NCI-H345 (cell line): Measurements from ENCODE around the gene ITGA6.
A peak's percentile ranks its signal among the peaks of the same experiment; 100 is the strongest.

Source experiments
- DNase-seq: peaks from one replicate; lab custom pipeline; 2025; lab: John Stamatoyannopoulos, UW

Gene ITGA6

DNA sequence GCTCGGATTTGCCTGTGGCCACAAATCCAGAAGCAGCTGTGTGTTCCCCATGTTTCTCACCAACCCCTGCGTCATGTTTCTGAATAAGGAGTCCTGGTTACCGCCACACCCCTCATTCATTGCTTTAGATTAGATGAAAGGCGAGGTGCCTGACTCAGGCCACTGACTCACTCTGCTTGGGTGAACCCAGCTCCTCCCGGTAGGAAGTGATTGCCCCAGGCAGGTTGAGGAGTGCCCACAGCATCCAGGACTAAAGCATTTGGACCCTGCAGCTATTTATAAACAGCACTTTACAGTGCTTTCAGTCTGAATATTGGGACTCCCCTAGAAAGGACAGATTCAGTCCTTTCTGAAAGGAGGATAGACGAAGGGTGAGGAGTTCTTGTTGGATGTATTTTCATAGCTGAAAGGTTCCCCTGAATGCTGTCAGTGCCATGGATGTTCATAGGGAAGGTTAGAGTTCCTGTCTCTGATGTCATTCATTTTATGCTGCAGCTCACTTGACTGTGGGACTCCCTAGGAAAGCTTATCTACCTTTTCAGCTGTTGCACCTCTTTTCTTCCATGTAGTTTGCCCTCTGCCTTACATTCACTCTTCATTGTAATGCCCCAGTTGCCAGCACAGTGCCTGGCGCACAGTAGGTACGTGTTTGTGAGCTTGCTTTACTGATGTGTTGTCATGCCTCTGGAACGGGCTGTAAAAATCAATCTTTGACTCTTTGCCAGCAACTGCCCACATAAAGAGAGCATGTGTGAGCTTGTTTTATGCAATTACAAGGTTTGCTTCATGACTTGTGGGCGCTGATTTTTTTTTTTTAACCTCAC is 14.9 kb downstream of the ITGA6 start:
- peak; percentile 26 for DNase-seq

DNA sequence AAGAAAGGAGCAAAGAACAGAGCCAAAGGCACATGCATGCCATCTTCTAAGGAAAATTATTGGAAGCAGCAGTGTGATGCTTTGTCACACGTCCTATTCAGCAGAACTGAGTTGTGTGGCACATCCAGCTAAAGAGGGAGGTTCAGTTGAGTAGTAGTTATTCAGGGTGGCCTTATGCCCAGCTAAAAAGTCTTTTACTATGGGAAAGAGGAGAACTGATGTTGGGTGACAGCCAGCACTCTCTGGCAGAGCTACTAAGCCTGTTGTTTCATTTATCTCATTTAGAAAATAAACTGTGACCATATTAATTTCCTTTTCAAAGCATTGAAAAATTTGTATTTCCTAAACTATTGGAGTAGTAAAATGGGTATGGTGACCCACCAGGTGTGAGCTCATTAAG is 18.5 kb downstream of the ITGA6 start:
- DNase-seq, result no peak

DNA sequence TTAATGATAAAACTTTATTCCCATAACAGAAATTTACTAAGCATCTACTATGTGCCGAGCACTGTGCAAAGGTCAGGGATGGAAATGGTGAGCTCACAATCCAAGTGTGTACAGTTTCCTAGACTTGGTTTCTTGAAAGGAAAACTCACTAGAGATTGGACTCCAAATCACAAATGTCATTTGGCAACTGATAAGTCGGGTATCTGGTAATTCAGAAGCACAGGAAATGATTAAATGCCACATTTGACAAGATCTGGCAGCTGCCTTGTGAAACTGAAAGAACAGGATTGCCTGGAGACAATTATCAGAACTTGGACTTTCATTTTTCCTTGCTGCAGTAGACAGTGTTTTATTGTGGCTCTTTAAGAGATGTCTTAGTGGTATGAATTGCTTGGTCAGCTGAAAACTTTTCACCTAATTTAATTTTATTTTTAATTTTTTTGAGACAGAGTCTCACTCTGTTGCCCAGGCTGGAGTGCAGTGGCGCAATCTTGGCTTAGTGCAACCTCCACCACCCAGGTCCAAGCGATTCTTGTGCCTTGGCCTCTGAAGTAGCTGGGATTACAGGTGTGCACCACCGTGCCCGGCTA is 19.2 kb downstream of the ITGA6 start:
- no peak for DNase-seq

DNA sequence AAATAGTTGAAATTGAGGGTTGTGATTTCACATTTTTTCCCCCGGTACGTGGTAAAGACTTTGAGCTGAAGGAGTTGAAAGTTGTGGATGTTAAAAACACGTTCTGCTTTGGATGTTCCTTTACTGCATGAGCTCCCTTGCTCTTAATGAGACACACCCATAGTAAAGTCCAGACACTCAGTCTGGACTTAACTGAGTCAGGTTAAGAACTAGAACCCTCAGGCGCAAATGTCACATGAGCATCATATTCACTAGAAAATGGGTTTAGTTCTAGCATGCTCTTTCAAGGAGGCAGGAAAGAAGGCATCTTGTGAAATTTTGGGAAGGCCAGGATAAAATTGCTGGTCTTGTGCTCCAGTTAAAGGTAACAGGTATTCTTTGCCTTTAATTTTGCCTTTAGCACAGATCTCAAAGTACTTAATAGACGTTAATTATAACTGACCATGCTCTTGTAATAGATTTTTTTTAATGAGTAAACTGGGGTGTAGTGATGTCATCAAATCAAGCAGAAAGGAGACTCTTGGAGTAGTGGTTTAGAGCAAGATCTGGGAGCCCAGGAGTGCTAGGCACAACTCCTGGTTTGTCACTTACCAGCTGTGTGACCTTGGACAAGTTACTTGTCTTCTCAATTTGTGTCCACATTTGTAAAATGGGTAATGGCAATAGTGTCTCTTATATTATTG is 20.6 kb downstream of the ITGA6 start:
- no peak for DNase-seq

DNA sequence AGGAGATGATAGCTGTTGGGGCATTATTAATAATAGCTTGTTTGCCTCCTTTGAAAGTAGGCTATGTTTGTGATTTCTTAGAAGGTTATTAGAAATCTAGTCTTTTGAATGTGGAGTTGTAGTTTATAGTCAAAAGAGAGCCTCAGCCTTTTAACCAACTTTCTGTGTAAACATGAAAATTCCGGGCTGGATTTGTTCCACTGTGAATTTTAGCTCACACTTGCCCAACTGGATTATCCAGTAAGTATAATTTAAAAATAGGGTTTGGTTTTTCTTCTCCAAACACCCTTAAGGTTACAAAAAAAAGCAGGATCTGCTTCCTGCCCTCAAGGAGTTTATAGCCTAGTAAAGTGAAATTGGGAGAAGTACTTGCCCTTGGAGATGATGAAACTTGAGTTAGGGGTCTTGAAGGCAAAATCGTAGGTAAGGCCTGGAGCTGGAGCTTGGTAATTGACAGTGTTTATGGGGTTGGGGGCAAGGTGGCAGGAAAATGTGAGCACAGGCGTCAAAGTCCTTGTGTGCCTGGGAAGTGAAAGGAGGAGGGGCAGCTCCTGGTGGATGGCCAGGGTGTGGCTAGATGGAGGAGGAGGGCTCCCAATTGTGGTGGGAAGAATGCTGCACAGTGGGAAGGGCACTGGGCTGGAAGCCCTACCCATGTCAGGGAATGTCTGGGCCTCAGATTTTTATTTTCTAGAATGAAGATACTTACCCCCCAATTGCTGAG is 21.3 kb downstream of the ITGA6 start:
- no peak for DNase-seq

DNA sequence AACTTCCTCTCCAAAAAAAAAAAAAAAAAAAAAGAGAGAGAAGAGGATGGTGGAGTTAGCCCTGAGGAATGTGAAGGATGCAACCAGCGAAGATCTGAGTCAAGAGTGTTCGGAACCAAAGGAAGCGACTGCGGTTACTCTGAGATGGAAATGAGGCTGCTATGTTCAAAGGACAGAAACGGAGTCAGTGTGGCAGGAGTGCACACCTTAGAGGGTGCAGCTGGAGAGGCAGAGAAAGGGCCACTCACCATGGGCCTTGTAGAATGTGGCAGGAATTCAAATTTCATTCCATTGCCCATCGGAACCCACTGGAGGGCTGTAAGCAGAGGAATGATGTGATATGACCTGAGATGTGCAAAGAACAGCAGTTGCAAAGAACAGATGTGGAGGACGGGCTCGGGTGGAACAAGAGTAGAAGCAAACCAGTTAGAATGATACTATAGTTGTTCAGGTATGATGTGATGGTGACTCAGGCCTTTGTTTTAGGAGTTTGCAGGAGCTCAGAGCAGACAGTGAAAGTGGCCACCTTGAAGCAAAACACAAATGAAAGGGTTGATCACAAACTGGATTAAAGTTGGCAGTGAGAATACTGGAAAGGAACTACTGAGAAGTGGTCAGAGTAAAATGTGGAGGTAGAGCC is 22.6 kb downstream of the ITGA6 start:
- DNase-seq, result no peak

DNA sequence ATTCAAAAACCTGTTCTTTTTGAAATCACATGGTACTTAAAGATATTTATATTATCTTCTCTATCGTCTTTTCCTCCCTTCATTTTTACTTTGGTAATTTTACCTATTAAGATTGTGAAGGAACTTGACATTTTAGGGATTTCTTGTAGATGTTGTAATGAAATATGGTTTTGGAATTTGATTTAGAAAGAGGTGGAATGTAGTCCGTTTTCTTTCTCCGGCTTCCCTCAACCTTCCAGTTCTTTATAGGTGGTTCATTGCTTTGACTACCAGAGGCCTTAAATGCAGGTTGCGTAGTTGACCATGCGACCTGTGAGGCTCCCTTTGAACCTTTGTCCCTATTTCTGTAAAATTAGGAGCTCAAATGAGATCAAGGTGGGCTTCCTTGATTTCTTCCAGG is 24.5 kb downstream of the ITGA6 start:
- DNase-seq, result no peak

DNA sequence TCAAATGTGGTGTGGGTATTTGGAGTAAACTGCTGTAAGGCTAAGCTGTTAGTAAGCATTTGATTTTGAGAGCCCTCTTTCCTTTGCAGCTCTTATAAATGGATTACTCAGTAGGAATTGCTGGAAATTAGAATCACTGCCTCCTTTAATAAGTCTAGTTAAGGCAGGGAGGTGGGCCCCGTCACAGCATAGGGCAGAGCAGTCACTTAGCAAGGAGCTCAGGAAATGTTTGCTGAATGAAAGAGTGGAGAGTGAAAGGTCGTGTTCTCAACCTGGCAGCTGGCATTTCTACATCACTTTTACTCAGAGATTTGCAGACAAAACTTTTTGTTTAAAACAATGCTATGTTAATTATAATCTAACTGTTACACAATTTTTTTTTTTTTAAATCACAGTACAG is 25.5 kb downstream of the ITGA6 start:
- DNase-seq, result no peak

DNA sequence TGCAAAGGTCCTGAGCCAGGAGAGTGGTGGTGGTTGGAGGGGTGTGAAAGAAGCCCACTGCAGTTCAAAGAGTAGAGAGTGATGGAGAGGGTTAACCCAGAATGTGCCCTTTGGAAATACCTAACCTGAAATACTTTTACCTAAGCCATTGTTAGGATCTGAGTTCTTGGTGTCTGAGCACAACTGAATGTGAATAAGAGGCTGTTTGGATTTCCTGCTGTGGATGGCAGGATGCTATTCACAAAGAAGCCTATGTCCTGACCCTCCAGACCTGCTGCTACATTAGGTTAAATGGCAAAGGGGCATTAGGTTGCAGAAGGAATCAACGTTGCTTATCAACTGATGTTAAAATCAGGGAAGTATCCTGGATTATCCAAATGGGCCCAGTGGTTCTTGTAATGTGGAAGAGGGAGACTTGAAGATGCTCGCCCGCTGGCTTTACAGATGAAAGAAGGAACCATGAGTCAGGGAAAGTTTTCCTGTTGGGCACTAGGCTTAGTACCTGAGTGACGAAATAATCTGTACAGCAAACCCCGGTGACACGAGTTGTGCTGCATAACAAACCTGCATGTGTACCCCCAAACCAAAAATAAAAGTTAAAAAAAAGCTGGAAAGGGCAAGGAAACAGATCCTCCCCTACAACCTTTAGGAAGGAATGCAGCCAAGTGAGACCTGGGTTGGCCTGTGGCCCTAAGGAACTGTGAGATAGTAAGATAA is 27.2 kb downstream of the ITGA6 start:
- no peak for DNase-seq

DNA sequence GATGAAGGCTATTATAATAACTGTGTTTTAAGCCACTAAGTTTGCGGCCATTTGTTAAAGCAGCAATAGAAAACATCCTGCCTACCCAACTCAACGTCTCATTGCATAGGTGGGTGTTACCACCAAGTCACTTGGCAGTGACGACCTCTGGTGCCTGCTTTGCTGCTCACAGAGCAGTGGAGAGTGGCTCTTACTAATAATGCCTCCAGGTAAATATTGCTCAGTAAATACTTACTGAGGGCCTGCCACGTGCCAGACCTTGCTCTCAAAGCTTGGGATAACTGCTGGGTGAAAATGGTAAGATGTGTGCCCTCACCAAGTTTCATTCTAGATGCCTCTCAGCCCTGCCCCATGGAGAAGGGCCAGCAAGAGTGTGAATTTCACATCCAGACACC is 27.7 kb downstream of the ITGA6 start:
- DNase-seq, result peak; percentile 16

DNA sequence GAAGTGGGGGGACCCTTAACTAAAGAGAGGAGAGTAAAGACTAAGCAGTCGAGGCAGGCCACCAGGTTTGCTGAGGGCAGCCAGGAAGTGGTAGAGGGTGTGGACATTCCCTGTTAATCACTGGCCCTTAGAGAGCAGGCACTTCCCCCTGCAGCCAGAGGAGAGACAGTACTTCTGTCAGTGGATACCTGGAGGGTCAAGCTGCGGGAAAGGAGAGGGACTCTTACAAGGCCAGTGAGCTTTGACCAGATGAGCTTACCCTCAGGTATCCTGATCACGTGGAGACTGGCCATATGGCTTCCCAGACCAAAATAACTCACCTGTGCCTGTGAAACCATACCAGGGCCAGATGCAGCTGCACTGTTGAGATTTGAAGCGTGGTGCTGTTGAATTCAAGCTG is 28.6 kb downstream of the ITGA6 start:
- DNase-seq, result no peak

DNA sequence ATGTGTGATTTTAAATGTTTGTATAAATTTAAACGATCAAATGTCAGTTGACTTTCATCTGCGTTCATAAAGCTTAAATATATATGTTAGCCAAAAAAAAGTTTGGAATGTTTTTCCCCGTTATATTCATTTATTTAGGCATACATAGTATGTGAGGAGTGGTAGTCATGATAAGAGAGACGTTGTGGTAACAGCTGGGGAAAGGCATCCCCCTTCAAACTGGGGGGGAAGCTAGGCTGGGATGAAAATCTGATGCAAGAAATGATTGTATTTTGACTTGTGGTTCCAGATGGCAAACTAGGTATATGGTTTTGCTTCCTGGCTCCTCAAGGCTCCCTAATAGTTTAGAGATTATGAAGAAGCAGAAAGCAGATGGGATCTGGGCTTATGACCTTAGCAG is 30.1 kb downstream of the ITGA6 start:
- no peak for DNase-seq

DNA sequence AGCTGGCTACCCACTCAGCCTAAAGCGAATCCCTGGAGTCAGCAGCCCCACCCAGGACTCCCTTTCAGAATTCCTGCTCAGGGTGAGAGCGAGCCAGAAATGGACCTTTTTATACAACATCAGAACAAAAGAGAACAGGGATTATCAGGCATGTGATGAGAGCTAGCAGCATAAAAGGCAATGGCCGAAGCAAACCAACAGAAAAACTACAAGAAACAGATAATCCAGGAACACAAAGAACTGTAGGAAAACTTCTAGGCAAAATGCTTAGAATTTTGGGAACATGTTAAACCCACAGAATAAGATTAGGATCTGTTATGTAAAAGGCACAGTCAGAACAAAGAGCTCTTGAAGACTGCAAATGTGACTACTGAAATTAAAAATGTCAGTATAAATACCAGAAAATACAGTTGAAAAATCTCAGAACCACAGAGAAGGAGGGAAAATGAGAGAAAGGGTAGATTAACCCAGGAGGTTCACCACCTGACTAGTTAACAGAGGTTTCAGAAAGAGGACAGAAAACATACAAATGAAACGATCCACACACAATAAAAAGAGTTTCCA is 31.3 kb downstream of the ITGA6 start:
- no peak for DNase-seq

DNA sequence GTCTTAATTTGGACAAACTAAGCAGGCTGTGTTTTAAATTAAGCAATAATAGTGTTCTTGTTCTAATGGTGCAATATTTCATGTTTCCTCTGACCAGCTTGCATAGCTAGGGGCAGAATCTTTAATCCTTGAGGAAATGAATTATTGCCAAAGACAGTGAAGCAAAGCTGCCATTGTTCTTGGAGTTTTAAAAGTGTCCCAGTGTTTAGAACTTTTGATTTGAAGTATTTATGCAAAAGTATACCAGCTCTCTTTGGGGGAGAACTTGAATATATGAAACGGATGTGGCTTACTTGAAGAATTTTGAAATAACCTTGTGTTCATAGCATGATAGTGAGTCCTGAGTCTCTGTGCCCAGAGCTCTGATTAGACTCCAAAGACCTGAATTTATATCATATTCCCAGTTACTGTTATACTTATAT is 33.4 kb downstream of the ITGA6 start:
- DNase-seq, result no peak

DNA sequence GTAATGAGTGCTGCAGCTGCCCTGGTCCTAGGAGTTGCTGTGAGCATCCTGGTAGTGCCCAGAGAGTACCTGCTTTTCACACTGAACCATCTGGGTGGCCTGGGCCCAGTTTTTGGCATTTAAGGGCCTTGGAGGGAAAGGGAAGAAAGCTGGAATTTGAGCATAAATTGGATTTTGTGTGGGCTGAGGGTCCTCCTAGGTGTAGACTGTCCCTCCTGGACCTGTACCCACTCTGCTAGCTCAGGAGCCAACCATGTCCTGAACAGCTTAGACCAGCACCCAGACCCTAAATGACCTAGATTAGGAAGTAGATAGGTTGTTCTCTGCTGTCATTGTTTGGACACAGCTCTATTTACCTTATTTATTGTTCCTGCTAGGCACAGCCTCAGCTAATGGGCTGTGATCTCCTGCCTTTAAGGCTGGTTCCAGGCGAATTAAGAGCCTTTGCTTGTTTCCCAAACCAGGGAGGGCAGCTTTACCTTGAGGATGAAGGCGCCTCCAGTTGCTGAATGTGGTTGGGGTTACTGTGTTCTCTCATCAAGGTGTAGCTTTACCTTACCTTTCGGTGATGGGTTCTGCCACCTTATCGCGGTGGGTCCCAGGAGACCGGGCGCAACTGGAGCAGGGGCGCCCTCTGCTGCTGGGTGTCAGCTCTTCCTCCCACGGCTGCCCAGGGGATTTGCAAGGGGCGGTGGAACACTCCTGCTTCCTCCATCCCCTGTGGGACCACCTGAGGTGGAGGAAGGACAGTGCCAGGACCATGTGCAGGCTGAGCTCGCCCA is 34.4 kb downstream of the ITGA6 start:
- peak; percentile 70 for DNase-seq

DNA sequence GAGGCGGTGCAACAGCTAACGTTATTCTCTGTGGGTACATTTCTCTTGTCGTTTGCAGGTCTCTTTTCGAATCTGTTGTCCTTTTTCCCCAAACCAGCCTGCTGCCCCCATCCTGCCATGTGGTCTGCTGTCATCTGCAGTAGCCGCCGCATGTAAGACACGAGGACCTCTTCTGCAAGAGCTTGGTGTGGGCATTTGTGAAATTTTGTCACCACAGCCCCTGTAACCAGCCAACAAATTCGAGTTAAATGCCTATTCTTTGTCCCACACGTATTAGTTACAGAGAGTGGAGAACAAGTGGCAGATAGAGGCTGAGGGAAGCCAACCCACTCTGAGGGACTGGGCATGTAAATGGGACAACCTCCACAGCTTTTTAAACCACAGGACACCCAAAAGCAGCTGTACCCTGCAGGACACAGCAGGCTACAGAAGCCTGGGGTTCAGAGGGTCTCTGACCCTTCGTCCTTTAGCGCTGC is 35.0 kb downstream of the ITGA6 start:
- no peak for DNase-seq

DNA sequence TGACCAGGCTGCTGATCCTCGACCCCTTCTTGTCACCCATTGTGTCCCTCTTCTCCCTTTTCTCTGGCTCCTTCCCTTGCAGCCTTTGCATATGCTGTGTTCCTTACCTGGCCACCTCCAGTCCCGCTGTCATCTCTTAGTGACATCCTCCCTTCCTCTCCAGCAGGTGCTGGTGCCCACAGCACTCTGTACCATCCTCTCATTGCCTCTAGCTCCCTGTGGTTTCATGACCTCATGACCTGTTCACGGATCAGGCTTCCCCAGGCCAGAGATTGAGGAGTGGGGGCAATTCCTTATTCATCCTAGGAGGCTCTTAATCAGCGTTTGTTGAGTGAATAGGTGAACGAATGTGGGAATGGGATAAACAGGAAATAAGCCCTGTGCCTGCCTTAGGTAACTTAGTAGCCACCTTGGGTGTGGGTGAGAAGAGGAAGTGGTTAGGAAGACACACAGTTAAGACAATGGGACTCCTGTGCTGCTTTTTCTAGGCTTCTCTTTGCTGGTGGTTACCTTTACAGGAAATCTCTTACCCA is 35.5 kb downstream of the ITGA6 start:
- DNase-seq, result no peak

DNA sequence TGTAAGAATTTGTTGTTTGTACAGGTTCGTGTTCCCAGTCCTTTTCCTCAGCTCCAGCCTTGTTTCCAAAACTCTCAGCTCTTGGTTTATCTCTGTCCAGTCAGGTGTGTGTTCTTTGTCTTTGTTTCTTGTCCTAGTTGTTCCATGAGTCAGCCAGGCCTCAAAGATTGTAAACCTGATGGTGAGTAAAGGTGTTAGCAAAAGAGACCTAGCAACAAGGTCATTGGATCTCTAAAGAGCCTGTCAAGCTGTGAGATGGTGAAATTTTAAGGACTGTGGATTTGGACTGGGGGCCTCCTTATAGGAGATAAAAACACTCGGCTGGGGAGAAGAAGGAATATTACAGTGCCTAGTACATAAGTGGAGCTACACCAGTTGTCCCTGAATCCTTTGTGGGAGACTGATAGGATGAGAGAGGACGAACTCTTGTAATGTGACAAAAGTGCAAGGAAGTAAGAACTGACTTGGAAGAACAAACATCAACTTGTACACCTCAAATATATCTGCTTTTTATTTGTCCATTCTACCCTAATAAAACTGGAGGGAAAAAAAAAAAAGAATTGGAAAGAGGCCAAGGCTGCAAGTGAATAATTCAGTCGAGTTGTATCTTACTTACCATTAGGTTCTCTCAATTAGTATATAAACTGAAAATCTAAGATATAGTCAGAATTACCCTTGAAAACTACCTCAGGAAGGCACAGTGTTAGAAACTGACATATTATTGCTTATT is 37.2 kb downstream of the ITGA6 start:
- DNase-seq, result no peak
